Middle frontal gyrus (tissue), 1 donor: Measurements from ENCODE around the gene KLF9.
A peak's percentile ranks its signal among the peaks of the same experiment; 100 is the strongest.

ENCODE experiments used
- DNase-seq: peaks from one replicate; pipeline ENCODE4 v3.0.0-alpha.2; 2015; ENCODE audit warnings: low spot score; ENCODE audit errors: extremely low spot score

KLF9 gene

DNA sequence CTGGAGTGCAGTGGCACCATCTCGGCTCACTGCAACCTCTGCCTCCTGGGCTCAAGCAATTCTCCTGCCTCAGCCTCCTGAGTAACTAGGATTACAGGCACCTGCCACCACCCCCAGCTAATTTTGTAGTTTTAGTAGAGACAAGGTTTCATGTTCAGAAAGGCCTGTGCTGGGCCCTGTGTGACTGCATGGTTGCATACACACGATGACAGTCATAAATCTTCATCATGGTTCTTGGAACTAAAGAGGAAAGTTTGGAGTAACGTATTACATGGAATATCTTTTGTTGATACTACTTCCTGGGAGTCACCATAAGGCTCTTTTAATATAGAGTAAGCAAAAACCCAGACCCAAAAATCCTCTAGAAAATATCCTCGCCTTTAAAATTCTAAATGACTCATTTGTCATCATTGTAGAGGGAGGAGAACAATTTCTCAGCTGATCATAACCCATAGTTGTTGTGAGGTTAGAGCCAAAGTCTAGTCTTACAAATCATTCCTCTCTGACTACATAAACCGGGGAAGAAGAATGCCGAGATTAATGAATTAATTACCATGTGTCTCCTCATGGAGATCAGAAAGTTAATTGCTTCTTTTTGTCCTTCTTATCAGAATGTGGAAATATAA is 47.0 kb downstream of the KLF9 start:
- no peak for DNase-seq

DNA sequence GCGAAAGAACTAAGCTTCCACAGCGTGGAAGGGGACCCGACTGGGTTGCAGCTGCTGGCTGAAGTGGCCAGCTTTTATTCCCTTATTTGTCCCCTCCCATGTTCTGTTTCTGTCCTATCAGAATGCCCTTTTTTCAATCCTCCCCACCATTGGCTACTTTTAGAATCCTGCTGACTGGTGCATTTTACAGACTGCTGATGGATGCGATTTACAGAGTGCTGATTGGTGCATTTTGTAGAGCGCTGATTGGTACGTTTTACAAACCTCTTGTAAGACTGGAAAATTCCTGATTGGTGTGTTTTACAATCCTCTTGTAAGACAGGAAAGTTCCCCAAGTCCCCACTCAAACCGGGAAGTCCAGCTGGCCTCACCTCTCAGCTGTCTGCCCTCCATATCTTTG is 50.7 kb downstream of the KLF9 start:
- no peak for DNase-seq

GRCh38 chr9:70362952-70363351 is 51.5 kb downstream of the KLF9 start:
- DNase-seq: no peak

GRCh38 chr9:70355801-70356200 is 58.7 kb downstream of the KLF9 start:
- DNase-seq: no peak

DNA sequence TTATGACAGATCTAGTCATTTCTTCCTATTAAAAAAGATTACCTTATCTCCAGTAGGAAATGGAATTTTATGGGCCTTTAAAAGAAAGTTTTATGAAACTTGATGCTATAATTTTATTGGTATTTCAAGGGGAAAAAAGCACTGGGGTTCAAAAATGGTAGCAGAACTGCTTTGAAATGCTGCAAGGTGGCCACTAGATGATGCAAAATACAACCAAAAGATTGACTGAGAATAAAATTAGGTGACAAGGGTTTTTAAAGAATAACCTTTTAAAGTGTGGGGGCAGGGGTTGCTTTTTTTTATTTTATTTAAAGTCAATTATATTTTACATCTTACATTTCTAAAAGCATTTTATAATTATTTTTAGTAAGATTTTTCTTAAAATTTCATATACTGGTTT is 61.7 kb downstream of the KLF9 start:
- DNase-seq: no peak

DNA sequence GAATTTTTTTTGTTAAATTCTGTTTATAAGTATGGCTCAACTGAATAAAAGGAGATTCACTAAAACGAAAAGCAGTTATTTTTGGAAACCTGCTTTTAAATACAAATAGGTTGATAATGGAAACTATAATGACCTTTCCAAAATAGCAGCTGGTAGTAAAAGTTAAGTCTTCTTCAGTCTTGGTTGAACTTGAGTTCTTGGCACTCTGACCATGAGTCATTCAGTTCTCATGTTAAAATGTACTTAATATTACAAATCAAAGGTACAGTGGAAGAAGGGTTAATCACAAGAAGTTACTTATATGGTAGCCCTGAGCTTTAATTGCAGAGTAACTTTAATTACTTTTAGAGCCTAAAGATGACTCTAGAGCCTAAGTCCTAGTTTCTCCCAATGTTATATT is 62.1 kb downstream of the KLF9 start:
- DNase-seq: no peak

DNA sequence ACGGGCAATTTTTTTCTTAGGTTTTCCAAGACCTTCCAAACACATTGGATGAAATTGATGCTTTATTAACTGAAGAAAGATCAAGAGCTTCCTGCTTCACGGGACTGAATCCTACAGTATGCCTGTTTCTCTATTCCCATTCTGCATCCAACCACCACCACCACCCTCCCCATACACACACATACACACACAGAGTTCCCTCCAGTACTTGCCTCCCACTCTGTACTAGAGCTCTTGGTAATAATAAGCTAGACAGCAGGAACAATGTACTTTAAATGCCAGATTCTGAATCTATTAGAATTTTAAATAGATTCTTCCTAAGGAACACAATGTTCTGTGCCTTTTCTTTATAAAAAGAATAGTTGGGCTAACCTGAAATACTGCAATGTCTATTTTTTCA is 67.4 kb downstream of the KLF9 start:
- DNase-seq: no peak

GRCh38 chr9:70340572-70340971 is 73.9 kb downstream of the KLF9 start:
- DNase-seq: peak; percentile 48
